GM19438 (cell line): Measurements from ENCODE around the gene ELK3.

Experiments used
- ATAC-seq: cut with Tn5 transposase; IDR thresholded peaks from one replicate; pipeline ENCODE4 v1.9.1; 2021; ENCODE audit warnings: low read depth; ENCODE audit not compliant: unreplicated experiment

Gene ELK3

DNA sequence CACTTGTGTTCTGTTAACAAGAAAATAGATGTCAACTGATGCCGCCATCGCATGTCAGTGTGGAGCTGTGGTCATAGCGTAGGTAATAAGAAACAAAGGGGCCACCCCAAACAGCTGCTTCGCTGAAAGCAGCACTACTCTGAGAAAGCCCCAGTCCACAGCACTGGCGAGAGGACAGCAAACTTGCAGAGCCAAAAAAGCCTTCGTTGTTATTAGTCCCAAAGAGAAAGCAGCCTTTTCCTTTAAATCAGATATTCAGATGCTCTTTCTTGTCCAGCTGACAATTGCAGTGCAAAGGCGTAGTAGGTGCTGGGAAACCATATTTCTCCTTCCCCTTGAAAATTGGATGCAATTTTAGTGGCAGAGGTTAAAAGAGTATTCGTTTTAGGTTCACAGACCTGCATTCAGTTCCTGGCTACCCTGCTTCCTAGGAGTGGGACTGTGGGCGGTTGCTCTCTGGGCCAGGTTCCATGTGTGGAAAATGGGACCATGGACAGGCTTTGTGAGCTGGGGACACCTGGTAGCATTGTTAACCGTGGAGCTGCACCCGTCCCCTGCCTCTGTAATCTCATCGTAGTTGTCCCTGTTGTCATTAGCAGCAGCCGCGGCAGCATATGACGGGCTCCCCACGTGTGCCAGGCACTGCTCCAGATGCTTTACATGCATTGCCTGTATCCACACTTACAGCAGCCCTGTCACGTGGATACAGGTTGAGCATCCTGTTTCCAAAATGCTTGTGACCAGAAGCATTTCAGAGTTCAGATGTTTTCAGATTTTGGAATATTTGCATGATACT lies 54.2 kb downstream of the ELK3 start:
- ATAC-seq, result no peak

DNA sequence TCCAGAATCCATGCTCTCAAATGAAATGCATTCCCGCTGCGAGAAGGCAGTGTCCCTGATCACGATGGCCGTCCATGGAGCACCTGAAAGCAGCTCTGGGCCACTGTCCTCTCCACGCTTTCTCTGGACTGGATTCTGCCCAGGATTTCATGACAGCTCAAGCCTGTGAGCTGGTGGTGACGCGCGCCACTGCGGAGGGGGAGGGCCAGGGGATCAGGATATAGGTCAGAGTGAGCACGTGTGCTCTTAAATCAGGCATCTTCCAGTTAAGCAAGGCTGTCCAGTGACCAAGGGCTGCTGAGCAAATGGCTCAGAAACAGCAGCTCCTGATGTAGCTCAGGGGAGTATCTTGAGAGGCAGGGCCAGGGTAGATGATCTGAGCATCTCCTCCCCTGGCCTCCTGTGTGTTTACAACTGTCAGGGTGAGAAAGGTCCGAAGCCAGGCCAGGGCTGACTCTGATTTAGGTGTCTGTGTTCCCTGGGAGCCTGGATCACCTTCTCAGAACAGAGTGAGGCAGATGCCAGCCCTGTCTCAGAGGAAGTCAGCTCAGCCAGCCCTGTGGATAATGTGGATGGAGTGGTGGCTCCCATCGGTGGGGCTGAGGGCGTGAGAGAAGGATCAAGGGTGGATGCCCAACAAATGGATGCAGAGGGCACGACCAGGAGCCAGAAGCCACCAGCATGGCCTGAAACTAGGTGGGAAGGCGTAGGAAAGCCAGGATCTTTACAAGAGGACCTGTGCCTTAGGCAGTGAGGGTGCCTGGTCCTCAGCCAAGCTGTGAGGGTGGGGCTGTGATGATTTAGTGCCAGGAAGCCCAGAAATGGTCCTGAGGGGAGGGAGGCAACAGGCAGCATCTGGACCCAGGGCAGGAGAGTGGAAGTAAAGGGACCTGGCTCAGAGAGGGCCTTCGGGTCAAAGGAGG lies 55.3 kb downstream of the ELK3 start:
- ATAC-seq, result no peak

DNA sequence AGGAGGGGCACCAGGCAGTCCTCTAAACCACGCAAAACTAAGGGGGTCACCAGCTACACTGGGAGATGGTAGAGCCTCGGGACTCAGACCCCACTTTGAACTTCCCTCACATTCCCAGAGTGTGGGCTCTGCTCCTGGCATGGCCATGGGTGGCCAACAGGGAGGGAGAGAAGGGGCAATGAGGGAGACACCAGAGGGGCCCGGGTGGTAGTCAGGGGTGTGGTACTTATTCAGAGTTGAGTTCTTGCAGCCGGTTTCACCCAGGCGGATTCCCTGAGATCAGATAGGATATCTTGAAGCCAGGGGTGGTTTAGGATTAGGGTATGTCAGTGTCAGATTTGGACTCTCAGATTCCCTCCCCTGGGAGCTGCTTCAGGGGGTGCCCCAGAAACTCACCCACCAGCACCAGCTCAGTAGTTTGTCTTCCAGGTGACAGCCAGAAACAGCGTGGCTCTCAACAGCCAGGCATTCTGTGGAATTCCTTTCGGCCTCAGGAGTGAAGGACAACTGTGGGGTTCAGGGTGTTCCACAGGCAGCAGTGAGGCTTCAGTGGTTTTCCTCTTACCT lies 56.0 kb downstream of the ELK3 start:
- ATAC-seq, result no peak

DNA sequence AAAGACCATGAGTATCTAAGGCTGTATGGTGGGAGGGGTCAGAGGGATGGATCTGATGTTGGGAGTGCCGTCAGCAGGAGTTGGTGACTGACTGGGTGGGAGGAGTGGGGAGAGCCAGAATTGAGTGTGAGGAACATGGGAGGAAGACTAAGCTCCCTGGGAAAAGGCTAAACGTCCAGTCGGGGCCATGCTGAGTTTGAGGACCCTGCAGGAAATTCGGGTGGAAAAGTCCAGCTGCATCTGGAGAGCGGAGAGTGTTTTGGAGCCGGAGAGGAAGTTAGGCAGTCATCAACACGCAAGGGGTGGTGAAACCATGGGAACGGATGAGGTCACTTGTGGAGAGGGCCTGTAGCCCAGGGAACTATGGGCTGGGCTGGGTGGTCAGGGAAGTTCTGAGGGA lies 60.9 kb downstream of the ELK3 start:
- no peak for ATAC-seq

DNA sequence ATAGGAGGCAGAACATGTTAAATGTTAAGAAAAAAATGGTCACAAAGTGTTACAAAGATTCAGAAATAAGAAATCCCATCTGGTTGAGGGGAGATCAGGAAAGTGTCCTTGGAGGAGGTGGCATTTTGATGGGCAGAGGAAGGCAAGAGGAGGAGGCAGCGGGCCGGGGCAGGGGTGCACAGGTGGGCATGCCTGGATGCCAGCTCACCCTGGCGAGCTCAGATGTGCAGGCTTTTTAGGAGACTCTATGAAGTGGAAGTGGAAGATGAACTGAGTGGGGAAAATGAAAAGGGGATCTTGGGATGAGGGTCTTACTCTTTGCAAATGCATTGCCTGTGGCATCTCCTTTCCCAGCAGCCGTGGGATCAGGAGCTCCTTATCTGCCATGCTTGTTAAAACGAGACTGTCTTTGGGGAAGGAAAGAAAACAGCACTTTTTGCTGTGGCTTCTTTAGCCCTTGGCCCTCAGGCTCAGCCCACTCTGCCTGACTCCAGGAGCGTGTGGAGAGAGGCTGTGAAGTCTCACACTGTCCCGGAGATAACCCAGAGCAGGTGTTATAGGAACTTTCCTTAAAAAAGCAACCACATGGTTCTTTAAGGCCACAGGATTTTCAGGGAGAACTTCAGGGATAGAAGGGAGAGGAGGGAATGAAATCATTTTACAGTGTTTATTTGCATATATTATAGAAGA lies 62.6 kb downstream of the ELK3 start:
- no peak for ATAC-seq

DNA sequence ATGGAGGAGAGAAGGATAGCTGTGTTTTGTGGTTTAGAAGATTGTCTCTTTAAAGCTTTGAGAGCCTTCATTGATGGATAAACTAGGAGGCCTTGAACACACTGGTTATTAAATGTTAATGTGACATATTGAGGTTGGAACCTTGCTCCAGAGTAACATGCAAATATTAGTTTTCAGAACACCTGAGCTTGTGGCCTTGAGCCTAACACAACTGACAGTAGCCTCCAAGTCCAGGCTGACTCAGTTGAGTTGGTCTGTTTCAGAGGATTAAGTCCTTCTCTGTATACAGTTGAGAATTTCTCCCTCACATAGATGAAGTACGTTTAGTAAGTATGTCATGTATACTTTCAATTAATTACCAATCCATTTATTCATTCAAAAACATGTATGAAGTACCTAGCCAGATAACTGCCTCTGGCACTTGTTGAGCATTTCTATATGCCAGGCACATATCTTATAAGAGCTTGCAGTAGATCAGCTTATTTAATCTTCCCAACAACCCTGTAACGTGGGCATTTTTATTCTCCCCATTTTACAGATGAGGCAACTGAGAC lies 63.5 kb downstream of the ELK3 start:
- no peak for ATAC-seq

DNA sequence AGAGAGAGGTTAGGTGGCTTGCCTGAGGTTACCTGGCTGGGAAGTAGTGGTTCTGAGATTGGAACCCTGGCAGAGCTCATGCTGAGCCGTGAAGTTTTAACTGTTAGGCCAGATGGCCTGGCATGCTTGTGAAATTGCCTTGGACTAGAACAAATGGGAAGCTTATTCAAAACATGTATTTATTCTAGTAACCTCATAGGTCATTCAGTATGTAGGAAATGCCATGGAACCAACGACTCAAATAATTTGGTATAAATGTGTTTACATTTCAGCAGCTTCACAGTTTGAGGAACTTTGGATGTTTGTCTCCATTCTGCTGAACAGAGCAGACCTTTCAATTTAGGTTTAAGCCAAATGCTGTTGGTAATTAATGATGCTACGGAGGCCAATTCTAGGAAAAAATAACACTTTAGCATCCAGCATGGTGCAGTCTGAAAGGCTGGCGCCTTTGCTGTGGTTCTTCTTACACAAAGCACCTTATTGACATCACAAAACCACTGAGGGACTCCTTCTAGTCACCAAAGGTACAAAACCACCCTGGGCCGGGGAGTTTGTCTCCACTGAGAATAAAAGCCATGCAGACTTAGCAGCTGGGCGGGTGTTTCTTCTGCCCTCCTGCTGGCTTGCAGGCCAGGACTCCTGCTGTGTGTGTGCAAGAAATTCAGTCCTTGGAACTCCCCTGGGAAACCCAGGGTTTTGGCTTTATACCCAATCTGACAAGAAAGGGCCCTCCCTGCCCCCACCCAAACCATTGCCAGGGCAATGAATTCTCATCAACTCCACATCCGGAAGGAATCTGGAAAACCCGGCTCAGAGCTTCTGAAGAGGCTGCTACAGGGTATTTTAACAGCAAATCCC lies 64.2 kb downstream of the ELK3 start:
- no peak for ATAC-seq

DNA sequence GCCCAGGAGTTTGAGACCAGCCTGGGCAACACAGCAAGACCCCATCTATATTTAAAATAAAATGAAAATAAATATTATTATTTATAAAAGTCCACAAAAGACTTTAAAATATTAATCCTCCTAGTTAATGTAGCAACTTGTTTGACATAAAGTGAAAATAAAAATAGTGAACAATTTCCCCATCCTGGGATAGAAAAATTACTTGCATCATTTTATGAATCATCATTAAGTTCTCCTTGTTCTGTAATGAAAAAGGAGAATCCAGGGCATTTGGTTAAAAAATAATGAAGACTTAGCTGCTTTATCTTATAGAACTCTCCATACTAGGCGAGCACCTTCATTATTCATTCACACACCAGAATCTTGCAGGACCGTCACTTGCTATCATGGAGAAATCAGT lies 66.1 kb downstream of the ELK3 start:
- no peak for ATAC-seq

DNA sequence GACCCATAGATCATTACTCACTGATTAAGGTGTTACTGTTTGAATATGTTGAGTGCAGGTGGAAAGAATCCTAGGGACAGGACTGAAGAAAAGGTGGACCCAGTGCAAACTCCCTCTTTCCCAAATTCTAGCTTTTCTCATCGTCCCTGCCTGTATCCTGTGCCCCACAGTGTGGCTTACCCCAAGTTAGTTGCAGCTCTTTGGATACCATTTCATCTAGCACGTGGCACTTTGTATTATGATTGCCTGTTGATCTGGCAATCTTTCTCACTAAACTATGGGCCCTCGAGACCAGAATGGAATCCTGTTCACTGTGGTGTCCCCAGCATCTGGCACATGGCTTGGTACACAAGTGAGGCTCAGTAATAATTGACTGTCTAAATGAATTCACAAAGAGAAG lies 66.5 kb downstream of the ELK3 start:
- ATAC-seq, result no peak

DNA sequence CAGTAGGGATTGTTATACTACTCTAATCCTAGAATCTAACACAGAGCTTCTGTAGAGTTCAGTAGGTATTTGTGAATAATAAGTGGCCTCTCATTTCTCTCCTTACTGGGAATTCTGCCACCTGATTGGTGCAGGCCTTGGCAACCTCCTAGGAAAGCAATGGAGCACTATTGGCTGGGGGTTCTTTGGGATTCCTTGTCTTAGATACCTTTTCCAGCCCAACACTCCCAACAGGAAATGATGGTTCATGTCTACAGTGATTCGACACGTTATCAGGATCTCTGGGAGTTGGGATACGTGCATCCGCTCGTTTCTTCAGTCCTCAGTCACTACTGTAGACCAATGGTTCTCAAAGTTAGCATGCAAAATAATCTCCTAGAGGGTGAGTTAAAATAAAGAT lies 67.4 kb downstream of the ELK3 start:
- ATAC-seq, result no peak

DNA sequence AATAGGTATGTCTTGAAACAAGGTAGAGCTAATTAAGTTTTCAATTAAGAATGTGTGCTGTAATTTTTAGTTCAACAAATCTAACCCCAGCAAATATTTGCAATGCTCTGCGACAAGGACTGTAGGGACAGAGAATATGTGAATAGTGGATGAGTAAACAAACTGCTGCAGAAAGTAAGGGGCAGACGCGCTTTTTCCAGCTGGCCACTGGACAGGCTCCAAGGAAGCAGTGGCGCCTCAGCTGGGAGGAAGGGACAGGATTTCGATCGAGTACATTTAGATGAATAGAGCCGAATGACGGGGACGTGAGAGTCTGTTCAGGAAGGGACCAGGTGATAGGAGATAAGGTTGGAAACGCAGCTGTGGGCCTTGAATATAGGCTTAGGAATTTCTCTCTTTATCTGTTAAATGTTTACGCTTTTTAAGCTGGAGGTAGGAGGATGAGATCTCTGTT lies 69.3 kb downstream of the ELK3 start:
- ATAC-seq, result no peak

DNA sequence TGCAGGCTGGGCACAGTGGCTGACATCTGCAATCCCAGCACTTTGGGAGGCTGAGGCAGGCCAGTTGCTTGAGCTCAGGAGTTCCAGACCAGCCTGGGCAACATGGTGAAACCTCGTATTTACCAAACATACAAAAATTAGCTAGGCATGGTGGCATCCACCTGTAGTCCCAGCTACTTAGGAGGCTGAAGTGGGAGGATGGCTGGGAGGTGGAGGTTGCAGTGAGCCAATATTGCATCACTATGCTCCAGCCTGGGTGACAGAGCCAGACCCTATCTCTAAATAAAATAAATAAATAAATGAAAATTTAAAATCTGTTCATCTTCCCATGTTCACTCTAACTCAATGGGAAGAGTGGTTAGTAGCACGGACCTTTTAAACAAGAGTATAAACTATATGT lies 71.2 kb downstream of the ELK3 start:
- no peak for ATAC-seq

DNA sequence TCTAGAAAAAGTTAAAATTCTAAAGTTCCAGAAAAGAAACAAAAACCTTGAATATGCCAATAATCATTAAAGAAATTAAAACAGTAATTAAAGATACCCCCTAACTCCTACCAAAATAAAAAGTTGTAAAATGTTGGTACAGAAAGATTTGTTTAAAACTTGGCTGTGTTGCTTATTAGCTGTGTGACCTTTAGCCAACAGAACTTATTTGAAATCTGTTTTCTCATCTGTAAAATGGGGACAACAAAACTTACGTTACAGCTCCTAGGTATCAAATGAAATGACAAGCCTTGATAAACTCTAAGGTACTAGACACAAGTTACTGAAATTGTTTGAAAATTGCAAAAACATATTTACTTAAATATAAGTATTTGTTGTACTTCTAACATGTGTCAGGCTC lies 71.7 kb downstream of the ELK3 start:
- ATAC-seq, result no peak

DNA sequence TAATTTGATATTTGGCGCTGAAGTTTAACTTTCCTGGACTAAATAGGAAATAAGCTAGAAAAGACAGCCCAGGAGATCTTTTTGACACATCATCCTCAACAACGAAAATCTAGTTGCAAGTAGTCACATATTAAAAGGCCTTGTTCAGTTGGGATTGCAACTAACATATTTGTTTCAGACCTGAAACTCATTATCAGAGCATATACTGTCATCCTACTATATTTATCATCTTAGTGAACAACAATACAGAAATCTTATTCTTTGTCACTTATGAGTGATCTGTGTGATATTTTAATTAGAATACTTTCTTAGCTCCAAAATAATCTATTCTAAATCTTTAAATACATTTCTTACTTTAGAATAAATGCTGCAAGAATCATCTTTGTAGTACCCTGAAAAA lies 72.1 kb downstream of the ELK3 start:
- no peak for ATAC-seq

DNA sequence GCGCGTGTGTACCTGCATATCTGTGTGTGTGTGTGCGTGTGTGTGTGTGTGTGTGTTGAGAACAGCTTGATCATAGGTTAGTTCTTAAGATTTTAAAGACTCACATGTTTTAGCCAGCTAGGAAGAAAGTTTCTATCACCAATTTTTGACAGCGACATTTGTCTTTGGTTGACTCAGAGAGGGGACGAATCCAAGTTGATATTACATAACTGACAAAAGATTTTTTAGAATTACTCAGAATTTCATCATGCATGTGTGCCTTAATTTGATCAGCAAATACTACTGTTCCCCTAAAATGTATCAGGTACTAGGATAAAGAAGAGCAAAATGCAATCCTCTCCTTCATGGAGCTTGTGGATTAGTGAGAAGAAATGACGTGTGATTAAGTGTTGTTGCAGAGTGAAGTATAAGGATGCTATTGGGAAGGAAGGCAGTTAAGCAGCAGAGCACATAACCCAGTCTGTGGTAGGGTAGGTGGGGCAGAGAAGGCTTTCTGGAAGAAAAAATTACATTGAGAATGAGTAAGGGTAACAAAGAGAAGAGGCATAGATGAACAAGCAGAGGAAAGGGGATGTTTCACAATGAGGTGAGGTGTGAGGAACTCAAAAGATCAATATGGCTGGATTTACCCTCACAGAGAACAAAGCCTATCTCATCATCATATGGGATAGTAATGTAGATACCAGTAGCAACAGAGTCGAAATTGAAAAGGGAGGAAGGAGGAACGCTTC lies 77.5 kb downstream of the ELK3 start:
- ATAC-seq, result no peak

DNA sequence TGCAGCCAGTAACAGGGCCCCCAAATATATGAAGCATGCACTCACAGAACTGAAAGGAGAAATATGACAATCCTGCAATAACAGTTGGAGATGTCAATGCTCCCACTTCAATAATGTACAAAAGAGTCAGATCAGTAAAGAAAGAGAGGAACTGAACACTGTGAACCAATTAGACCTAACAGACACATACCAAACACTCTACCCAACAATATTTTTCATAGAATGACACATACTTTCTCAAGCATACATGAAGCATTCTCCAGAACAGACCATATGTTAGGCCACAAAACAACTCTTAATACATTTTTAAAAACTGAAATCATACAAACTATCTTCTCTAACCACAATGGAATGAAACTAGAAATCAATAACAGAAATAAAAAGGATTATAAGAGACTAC lies 80.2 kb downstream of the ELK3 start:
- ATAC-seq, result no peak

DNA sequence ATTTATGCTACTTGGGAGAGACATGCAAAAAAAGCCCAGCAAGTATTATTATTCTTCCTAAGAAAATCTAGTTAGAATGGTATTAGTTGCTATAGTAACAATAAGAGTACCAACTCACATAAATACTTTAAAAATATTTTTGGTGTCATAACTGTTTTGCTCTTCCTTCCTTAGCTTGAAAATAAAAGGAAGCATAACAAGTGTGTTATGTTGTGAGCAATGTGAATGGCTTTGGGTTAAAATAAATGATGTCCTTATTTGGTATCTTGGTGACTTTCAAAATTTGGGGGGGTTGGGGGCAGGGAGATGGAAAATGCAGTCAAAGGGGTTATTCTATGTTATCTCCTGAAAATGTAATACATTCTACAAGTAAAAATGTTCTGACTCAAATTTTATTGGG lies 91.0 kb downstream of the ELK3 start:
- no peak for ATAC-seq

DNA sequence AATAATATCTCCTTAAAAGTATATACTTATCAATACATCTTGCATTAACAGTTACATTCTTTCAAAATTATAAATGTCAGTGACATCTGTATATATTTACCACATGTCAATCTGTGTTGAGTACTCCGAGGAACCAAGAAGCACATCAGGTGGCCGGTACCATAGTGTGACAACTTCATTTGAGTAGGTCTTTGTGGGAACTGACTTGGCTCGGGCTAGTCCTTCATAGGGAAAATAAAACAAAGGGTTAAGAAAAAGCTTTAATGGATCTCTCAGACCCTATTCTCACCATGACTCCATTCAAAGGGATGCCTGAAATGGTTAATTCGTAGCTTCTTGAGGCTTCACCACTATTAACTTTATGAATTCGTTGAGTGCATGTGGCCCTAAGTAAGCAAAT lies 94.9 kb downstream of the ELK3 start:
- ATAC-seq, result no peak

DNA sequence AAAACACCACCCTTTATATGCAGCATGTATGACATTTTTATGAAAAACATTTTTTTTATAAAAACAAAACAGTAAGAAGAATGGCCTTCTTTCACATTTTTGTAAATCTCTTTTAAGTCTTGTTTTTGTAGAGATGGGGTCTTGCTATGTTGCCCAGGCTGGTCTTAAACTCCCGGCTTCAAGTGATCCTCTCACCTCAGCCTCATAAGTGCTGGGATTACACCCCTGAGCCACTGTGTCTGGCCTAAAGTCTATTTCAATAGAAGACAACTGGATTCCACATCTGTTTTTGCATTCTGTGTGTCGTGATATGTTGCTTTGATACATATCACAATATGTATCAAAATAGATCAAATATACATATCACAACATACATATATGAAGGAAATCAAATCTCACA lies 98.9 kb downstream of the ELK3 start:
- no peak for ATAC-seq
